Stomach (tissue), 9 donors: ENCODE measurements around the gene C15orf39. TPM values are rescaled to one million over a fixed set of nuclear protein-coding genes. Genes with fewer than 3 reads are reported as not detected.

Experiments used
- DNase-seq, 2 donors: peaks; one replicate each; pipeline versions ENCODE4 v3.0.0 to v3.0.0-alpha.2; 2013 to 2019
- H3K27ac ChIP-seq, 5 donors: fragments of 200-600 bp in 4 of 5; sonication (generic) in 4 of 5; one replicate each; pipeline ENCODE4 v1.5.1; 2013 to 2019; ENCODE audit warnings: mild to moderate bottlenecking in 1 of 5, moderate library complexity in 1 of 5
- H3K27me3 ChIP-seq, 3 donors: fragments of 200-600 bp; sonication (generic); one replicate each; pipeline ENCODE4 v1.5.1; 2017 to 2019; ENCODE audit warnings: mixed run types in 1 of 3
- H3K36me3 ChIP-seq, 4 donors: fragments of 200-600 bp; sonication (generic); 1 replicate in 3 of 4; 2 replicates in 1 of 4; pipeline ENCODE4 v1.5.1; 2016 to 2019
- H3K4me1 ChIP-seq, 4 donors: fragments of 200-600 bp; sonication (generic); one replicate each; pipeline ENCODE4 v1.5.1; 2016 to 2019
- H3K4me3 ChIP-seq, 4 donors: fragments of 200-600 bp; sonication (generic) in 3 of 4; one replicate each; pipeline ENCODE4 v1.5.1; 2016 to 2019; ENCODE audit warnings: mild to moderate bottlenecking in 1 of 4
- H3K9me3 ChIP-seq, 4 donors: fragments of 200-600 bp; sonication (generic); one replicate each; pipeline ENCODE4 v1.5.1; 2016 to 2019
- CTCF ChIP-seq, 7 experiments: fragments of 450-650 bp in 4 of 7; fragments of 200-600 bp in 3 of 7; sonication (generic) in 3 of 7; IDR thresholded peaks; one replicate each; pipeline ENCODE4 v1.5.1; 2016 to 2019; ENCODE audit warnings: antibody characterized with exemption in 7 of 7, control low read depth in 2 of 7, mild to moderate bottlenecking in 1 of 7
- EP300 ChIP-seq: sonication (generic); formaldehyde crosslinking; IDR thresholded peaks from one replicate; pipeline ENCODE4 v1.6.1; 2017; ENCODE audit warnings: antibody characterized with exemption
- POLR2A ChIP-seq, 4 donors: fragments of 450-650 bp; IDR thresholded peaks; one replicate each; pipeline ENCODE4 v1.6.1; 2016; ENCODE audit warnings: antibody characterized with exemption in 4 of 4, control low read depth in 2 of 4, mild to moderate bottlenecking in 1 of 4, moderate library complexity in 1 of 4
- POLR2AphosphoS5 ChIP-seq, 3 donors: sonication (generic); formaldehyde crosslinking; IDR thresholded peaks; one replicate each; pipeline ENCODE4 v1.6.1; 2016; ENCODE audit warnings: antibody characterized with exemption in 3 of 3
- WGBS, 5 donors: extraction: QIAGEN DNeasy Blood & Tissue Kit in 3 of 5; methylation state at CpG; one replicate each; pipeline versions ENCODE4 v1.1.5 to v1.1.7; 2013 to 2018; 5-methylcytosine and 5-hydroxymethylcytosine counted together
- intact Hi-C: fragments of 100-400 bp; cut with DNase I; formaldehyde crosslinking; loops from one replicate; pipeline ENCODE4 v1.15.1; 2023; ENCODE audit warnings: low total_unique reads
- polyA plus RNA-seq, 3 donors: library from polyadenylated mRNA; stranded (reverse); fragments of 200-250 nt; gene quantifications; one replicate each; pipeline ENCODE4 v1.2.3, GENCODE V29; 2013
- total RNA-seq, 5 donors: library from RNA; depleted of rRNA; stranded (reverse); fragments of >200 nt; gene quantifications; one replicate each; pipeline versions ENCODE4 v1.1.0 to v1.2.3, GENCODE V29; 2014 to 2016
- donor health status: healthy with polysubstance abuse.
- donor health status: Bipolar disorder and iron deficiency.
- donor health status: healthy.

The C15orf39 gene
- total and polyA plus RNA-seq, 8 donors = 3.1 to 29.1 (median 11.1) TPM

GRCh38 chr15:75174729-75175128, 27.0 kb upstream of the C15orf39 start:
- WGBS, 5 donors = 92 to 96% (median 95%) methylated on average over 10 of the region's 10 CpGs
- Histone ChIP-seq H3K27ac (no peak overlapping the region), H3K36me3 (no peaks in the 10 kb centered on the region), H3K4me1 (peaks cover 39 to 51% (median 44%) of the 10 kb centered on the region in 4 donors), H3K4me3 (no peak overlapping the region), H3K27me3 (peaks cover 0 to 14% (median 0%) of the 10 kb centered on the region in 3 donors), H3K9me3 (no peaks in the 10 kb centered on the region)
- intact Hi-C loops = no loop called here
- no peak for DNase-seq
- TF ChIP-seq CTCF (IDR thresholded peaks at IDR 0.05) (no peak), POLR2AphosphoS5 (IDR thresholded peaks at IDR 0.05) (no peak), POLR2A (IDR thresholded peaks at IDR 0.05) (no peak), EP300 (no peak)

GRCh38 chr15:75176396-75176761, 25.3 kb upstream of the C15orf39 start:
- intact Hi-C loops = no loop called here
- peaks cover 0 to 14% (median 0%) of the 10 kb centered on the region in 3 donors for H3K27me3 ChIP-seq
- H3K36me3 ChIP-seq = no peaks in the 10 kb centered on the region
- no peaks in the 10 kb centered on the region for H3K9me3 ChIP-seq
- peak overlapping the region in 4 of 5 donors; percentile 71 to 81 (median 76) for H3K27ac ChIP-seq
- no peak overlapping the region for H3K4me3 ChIP-seq
- WGBS, 5 donors = 68 to 78% (median 71%) methylated on average over 4 of the region's 4 CpGs
- TF ChIP-seq CTCF (IDR thresholded peaks at IDR 0.05) = no peak
- peak in 2 of 3 donors; percentile 40 to 52 for TF ChIP-seq POLR2AphosphoS5 (IDR thresholded peaks at IDR 0.05)
- TF ChIP-seq POLR2A (IDR thresholded peaks at IDR 0.05) = no peak
- DNase-seq = peak in 1 of 2 donors; percentile 57
- peaks cover 49 to 66% (median 58%) of the 10 kb centered on the region in 4 donors for H3K4me1 ChIP-seq

- H3K4me3 ChIP-seq = peak overlapping the region in 1 of 4 donors; percentile 39
- H3K36me3 ChIP-seq = no peaks in the 10 kb centered on the region
- peak overlapping the region; percentile 27 to 81 (median 75) for H3K27ac ChIP-seq
- intact Hi-C loops = no loop called here
- peaks cover 54 to 77% (median 69%) of the 10 kb centered on the region in 4 donors for H3K4me1 ChIP-seq
- TF ChIP-seq EP300 (no peak), POLR2A (IDR thresholded peaks at IDR 0.05) (no peak), POLR2AphosphoS5 (IDR thresholded peaks at IDR 0.05) (no peak), CTCF (IDR thresholded peaks at IDR 0.05) (no peak)
- 55 to 72% (median 62%) methylated on average over 4 to 6 of the region's 6 CpGs for WGBS, 5 donors
- H3K27me3 ChIP-seq = peaks cover 0 to 14% (median 0%) of the 10 kb centered on the region in 3 donors
- no peaks in the 10 kb centered on the region for H3K9me3 ChIP-seq
- DNase-seq = peak in 1 of 2 donors; percentile 42
Observed at GRCh38 chr15:75177360-75178071, 24.2 kb upstream of the C15orf39 start.

- Histone ChIP-seq H3K27ac (peak overlapping the region; percentile 27 to 81 (median 75)), H3K27me3 (peaks cover 0 to 14% (median 0%) of the 10 kb centered on the region in 3 donors), H3K36me3 (no peaks in the 10 kb centered on the region), H3K4me3 (peak overlapping the region; percentile 25 to 42 (median 34)), H3K9me3 (no peaks in the 10 kb centered on the region), H3K4me1 (peaks cover 54 to 83% (median 72%) of the 10 kb centered on the region in 4 donors)
- no peak for TF ChIP-seq CTCF (IDR thresholded peaks at IDR 0.05)
- TF ChIP-seq EP300 = no peak
- no peak for TF ChIP-seq POLR2A (IDR thresholded peaks at IDR 0.05)
- no peak for TF ChIP-seq POLR2AphosphoS5 (IDR thresholded peaks at IDR 0.05)
- 13 to 32% (median 16%) methylated on average over 18 to 53 of the region's 53 CpGs for WGBS, 5 donors
- DNase-seq = peak; percentile 63 to 90
- intact Hi-C loops = no loop called here
Observed at GRCh38 chr15:75178171-75178937, 23.3 kb upstream of the C15orf39 start.
